Measurements from ENCODE around the gene IMMP2L. TPM values are rescaled to one million over a fixed set of nuclear protein-coding genes. Genes with fewer than 3 reads are reported as not detected.

IMMP2L gene
- total RNA-seq, 1 experiment from 2014 or later = 13.6 TPM

- TF ChIP-seq, protein P1, sequence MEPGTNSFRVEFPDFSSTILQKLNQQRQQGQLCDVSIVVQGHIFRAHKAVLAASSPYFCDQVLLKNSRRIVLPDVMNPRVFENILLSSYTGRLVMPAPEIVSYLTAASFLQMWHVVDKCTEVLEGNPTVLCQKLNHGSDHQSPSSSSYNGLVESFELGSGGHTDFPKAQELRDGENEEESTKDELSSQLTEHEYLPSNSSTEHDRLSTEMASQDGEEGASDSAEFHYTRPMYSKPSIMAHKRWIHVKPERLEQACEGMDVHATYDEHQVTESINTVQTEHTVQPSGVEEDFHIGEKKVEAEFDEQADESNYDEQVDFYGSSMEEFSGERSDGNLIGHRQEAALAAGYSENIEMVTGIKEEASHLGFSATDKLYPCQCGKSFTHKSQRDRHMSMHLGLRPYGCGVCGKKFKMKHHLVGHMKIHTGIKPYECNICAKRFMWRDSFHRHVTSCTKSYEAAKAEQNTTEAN (CRISPR knock-in tag; IDR thresholded peaks at IDR 0.05) = no peak
- TF ChIP-seq, protein P2, sequence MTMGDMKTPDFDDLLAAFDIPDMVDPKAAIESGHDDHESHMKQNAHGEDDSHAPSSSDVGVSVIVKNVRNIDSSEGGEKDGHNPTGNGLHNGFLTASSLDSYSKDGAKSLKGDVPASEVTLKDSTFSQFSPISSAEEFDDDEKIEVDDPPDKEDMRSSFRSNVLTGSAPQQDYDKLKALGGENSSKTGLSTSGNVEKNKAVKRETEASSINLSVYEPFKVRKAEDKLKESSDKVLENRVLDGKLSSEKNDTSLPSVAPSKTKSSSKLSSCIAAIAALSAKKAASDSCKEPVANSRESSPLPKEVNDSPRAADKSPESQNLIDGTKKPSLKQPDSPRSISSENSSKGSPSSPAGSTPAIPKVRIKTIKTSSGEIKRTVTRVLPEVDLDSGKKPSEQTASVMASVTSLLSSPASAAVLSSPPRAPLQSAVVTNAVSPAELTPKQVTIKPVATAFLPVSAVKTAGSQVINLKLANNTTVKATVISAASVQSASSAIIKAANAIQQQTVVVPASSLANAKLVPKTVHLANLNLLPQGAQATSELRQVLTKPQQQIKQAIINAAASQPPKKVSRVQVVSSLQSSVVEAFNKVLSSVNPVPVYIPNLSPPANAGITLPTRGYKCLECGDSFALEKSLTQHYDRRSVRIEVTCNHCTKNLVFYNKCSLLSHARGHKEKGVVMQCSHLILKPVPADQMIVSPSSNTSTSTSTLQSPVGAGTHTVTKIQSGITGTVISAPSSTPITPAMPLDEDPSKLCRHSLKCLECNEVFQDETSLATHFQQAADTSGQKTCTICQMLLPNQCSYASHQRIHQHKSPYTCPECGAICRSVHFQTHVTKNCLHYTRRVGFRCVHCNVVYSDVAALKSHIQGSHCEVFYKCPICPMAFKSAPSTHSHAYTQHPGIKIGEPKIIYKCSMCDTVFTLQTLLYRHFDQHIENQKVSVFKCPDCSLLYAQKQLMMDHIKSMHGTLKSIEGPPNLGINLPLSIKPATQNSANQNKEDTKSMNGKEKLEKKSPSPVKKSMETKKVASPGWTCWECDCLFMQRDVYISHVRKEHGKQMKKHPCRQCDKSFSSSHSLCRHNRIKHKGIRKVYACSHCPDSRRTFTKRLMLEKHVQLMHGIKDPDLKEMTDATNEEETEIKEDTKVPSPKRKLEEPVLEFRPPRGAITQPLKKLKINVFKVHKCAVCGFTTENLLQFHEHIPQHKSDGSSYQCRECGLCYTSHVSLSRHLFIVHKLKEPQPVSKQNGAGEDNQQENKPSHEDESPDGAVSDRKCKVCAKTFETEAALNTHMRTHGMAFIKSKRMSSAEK (CRISPR knock-in tag; IDR thresholded peaks at IDR 0.05; ENCODE audit: borderline replicate concordance) = no peak
- TF ChIP-seq GRHL2 (CRISPR knock-in tag; IDR thresholded peaks at IDR 0.05; ENCODE audit: insufficient replicate concordance, severe bottlenecking) (no peak), RORB (CRISPR knock-in tag; IDR thresholded peaks at IDR 0.05) (no peak), ZNF423 (CRISPR knock-in tag; IDR thresholded peaks at IDR 0.05) (no peak), ZNF416 (CRISPR knock-in tag; IDR thresholded peaks at IDR 0.05) (no peak)
Observed at GRCh38 chr7:111162692-111163091, 399.6 kb downstream of the IMMP2L start (continued).

DNA sequence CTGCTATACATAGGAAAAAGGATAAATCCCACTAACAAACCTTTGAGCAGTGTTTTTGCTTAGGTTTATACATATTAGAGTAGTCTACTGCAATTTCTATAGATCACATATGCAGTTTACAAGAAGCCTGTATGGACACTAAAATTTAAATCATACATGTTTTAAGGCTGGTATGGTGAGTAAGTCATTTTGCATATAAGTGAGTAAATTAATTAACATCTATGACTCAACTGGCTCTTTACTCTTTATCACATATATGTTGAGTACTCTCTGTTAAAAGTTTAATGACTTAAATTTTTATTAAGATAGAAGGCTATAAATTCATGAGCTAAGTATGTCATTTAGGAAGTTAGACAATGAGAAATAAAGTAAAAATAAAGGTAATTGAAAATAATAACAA is 402.0 kb downstream of the IMMP2L start:
- TF ChIP-seq, protein P3, sequence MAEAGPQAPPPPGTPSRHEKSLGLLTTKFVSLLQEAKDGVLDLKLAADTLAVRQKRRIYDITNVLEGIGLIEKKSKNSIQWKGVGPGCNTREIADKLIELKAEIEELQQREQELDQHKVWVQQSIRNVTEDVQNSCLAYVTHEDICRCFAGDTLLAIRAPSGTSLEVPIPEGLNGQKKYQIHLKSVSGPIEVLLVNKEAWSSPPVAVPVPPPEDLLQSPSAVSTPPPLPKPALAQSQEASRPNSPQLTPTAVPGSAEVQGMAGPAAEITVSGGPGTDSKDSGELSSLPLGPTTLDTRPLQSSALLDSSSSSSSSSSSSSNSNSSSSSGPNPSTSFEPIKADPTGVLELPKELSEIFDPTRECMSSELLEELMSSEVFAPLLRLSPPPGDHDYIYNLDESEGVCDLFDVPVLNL (CRISPR knock-in tag; IDR thresholded peaks at IDR 0.05; ENCODE audit: borderline replicate concordance, low read depth) = no peak
- TF ChIP-seq SMAD3 (CRISPR knock-in tag; IDR thresholded peaks at IDR 0.05; ENCODE audit: borderline replicate concordance) (no peak), ZNF425 (CRISPR knock-in tag; conservative IDR thresholded peaks at IDR 0.05) (no peak), NFYB (CRISPR knock-in tag; conservative IDR thresholded peaks at IDR 0.05; ENCODE audit: low read depth) (no peak), ZBTB21 (CRISPR knock-in tag; IDR thresholded peaks at IDR 0.05; ENCODE audit: borderline replicate concordance) (no peak), NR1H2 (CRISPR knock-in tag; IDR thresholded peaks at IDR 0.05) (no peak), JUN (CRISPR knock-in tag; IDR thresholded peaks at IDR 0.05) (no peak), HMGXB4 (CRISPR knock-in tag; IDR thresholded peaks at IDR 0.05) (no peak)
- CTCF ChIA-PET = no interaction called here
- POLR2A ChIA-PET = no interaction called here
- Mint-ChIP-seq H3K27me3 (ENCODE audit: low read depth) (no peaks in the 10 kb centered on the region), H3K9me3 (peaks cover 8% of the 10 kb centered on the region), H3K27ac (no peak overlapping the region), H3K36me3 (peaks cover 3% of the 10 kb centered on the region; the same call in 1 of the 2 replicates), H3K4me3 (no peak overlapping the region), H3K4me1 (no peaks in the 10 kb centered on the region)
- ATAC-seq (no peak), DNase-seq (ENCODE audit: low spot score) (no peak)

Measured in WTC11 (cell line).